HG02763 (cell line): ENCODE measurements around the gene WAS.

Source experiments
- ATAC-seq: cut with Tn5 transposase; IDR thresholded peaks from one replicate; pipeline ENCODE4 v1.9.1; 2021; ENCODE audit warnings: mild to moderate bottlenecking, moderate library complexity; ENCODE audit not compliant: unreplicated experiment

The WAS gene

GRCh38 chrX:48711162-48711928 is 27.7 kb downstream of the WAS start:
- ATAC-seq: no peak

DNA sequence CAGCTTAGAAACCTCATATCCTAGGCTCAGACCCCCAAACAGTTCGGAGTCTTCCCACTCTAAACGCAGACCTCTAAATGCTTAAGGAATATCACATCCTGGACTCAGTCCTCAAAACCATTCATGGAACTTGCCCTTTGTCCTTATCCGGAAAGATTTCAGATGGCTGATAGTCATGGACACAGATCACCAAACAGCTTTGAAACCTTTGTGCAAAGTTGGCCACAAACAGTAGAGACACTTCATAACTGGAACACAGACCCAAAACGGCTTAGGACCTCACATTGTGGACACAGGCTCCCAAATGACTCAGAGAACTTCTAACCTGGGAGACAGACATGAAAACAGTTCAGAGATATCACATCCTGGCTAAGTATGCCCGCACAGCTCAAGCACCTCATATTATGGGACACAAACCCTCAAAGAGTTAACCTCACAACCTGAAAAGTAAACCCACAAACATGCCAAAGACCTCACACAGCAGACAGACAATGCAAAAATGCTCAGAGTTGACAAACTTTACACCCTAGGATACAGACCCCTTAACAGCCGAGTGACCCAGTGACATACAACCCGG is 28.4 kb downstream of the WAS start:
- no peak for ATAC-seq

- no peak for ATAC-seq
These were observed 30.2 kb downstream of the WAS start for GRCh38 chrX:48713847-48714246.

DNA sequence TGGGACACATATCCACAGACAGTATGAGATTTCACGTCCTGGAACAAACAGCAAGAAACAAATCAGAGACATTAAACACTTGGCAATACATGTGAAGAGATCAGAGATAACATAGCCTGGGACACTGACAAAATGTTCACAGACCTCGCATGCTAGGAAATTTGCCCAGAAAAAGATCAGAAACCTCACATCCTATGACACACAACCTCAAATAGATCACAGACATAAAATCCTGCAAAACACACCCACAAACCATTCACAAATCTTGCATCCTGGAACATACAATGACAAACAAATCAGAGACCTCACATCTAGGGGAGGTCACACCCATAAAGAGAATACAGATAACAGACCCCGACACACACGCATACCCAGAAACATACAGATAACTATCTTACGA is 31.0 kb downstream of the WAS start:
- ATAC-seq: no peak

DNA sequence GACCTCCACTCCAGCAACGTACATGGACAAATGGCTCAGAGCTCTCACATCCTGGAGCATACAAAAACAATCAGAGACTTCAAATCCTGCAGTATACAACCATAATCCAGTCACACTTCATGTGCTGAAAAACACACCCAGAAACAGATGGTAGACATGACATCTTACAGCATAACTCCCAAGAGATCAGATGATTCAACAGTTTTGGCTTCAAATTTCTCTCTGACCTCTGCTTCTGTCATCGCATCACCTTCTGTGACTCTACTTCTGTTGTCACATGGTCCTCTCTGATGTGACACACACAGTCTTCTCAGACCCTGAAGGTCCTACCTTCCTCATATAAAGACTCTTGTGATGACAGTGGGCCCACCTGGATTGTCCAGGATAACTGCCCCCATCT is 31.5 kb downstream of the WAS start:
- no peak for ATAC-seq

DNA sequence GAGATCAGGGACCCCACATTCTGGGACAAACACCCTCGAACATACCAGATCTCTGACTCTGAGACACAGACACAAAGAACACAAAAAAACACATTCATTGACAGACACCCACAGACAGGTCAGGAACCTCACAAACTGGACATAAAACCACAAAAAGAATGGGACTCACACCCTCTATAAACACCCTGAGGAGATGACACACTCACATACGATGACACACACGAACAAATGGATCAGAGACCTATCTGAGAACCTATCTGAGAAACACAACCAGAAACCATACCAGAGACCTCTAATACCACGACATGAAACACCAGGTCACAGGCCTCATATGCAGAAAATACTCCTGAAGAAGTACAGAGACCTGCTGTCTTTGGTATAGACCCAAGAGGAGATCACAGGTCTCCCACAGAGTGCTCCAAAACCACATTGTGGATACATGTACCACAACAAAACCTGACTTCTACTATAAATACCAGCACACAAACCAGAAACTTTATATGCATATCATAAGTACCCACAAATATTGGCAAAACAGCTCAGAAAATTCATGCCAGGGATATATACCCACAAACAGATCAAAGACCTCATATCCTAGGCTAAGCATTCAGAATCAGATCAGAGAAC is 32.4 kb downstream of the WAS start:
- ATAC-seq: no peak

DNA sequence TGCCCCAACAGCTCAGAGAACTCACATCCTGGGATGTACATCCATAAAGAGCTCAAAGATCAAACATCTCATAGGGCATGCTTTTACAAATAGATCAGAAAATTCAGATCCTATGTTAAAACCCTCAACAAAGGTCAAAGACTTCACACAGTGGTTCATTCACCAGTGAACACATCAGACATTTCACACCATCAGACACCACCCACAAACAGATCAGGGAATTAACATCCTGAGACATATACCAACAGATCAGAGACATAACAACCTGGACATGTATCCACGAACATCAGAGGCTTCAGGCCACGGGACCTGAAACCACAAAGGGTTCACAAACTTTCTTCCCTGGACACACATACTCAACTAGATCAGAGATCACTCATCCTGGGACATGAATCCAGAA is 36.4 kb downstream of the WAS start:
- no peak for ATAC-seq

- no peak for ATAC-seq
These were observed 37.1 kb downstream of the WAS start for GRCh38 chrX:48720577-48721250.

DNA sequence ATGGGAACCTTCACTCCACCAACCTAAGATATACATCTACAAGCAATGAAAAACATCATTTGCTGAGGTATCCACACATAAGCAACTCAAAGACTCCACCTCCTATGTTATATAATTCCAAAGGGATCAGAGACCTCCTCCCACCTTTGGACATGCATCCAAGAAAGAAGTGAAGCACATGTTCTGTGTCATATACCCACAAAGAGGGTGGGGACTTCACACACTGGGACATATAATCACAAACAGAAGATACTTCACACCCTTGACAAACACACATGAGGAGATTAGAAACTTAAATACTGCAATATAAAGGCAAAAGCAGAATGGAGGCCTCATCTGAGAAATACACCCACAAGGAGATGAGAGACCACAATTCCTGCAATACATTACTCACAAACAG is 38.3 kb downstream of the WAS start:
- ATAC-seq: no peak

GRCh38 chrX:48726596-48726995 is 43.0 kb downstream of the WAS start:
- no peak for ATAC-seq

DNA sequence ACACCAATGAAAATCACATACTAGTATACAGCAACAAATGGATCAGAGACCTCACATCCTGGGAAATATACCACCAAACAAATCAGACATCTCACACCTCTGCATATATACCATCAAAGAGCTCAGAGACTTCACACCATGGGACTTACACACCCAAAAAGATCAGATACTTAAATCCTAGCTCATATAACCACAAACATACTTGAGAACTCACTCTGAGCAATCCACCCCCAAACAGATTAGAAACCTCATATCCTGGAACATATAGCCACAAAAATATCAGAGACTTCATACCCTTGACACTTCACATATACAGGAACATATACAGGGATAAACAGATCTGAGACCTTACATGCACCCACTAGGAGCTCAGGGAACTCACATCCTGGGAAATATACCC is 45.1 kb downstream of the WAS start:
- ATAC-seq: no peak

DNA sequence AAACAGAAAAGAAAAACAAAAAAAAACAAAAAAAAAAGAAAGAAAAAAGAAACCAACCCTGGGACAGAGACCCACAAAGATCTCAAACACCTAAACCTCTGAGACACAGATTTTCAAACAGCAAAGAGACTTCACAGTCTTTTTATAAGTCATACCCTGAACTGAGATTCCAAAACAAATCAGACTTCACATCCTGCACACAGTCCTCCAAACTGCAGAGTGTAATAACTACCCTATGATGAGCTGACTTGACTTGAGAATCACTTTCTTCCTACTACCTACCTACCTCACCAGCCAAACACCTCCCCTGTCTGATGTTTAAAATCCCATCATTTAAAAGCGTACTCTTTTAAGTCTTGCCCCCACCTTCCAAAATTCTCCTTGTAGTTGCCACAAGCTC is 52.7 kb downstream of the WAS start:
- ATAC-seq: no peak

DNA sequence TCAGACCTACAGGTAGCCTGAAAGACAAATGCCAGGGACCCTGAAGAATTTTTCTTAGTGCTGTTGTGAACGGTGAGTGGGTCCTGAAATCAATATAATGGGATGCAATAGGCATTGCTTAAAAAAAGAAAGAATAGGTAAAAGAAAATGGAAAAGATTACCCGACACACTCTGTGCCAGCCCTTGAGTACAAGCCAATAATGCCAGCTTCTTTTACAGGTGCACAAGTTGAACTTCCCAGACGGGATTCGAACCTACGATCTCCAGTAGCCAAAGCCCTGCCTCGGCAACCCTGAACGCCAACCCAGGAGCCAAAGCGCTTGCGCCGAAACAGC is 53.2 kb downstream of the WAS start:
- no peak for ATAC-seq

- peak; percentile 97 for ATAC-seq
These were observed 53.8 kb downstream of the WAS start for GRCh38 chrX:48737213-48737938.

- ATAC-seq: no peak
These were observed 54.3 kb downstream of the WAS start for GRCh38 chrX:48737940-48738339.
